Psoas muscle (tissue), 8 donors: ENCODE results near the gene PLBD2. TPM values are rescaled to one million over a fixed set of nuclear protein-coding genes. Genes with fewer than 3 reads are reported as not detected.

Experiments used
- ATAC-seq, 4 donors: fragments of 200-7000 bp; cut with Tn5 transposase; one replicate each; pipeline ENCODE4 v1.9.1; 2020; ENCODE audit warnings: moderate library complexity in 3 of 4, mild to moderate bottlenecking in 2 of 4
- DNase-seq, 2 donors: peaks; one replicate each; pipeline ENCODE4 v3.0.0-alpha.2; 2020
- H3K27ac ChIP-seq: fragments of 200-600 bp; one replicate; pipeline ENCODE4 v1.8.0; 2022
- H3K27me3 ChIP-seq, 3 donors: fragments of 200-600 bp in 1 of 3; one replicate each; pipeline versions ENCODE4 v1.6.1 to v1.8.0; 2013 to 2022; ENCODE audit warnings: low read length in 2 of 3, mild to moderate bottlenecking in 2 of 3, moderate library complexity in 1 of 3; ENCODE audit not compliant: insufficient read depth in 3 of 3
- H3K36me3 ChIP-seq, 2 donors: fragments of 200-600 bp in 1 of 2; one replicate each; pipeline versions ENCODE4 v1.6.1 to v1.8.0; 2013 to 2022; ENCODE audit warnings: low read depth in 1 of 2, mild to moderate bottlenecking in 1 of 2, moderate library complexity in 1 of 2; ENCODE audit not compliant: insufficient read depth in 1 of 2
- H3K4me1 ChIP-seq: fragments of 200-600 bp; one replicate; pipeline ENCODE4 v1.8.0; 2022
- H3K4me3 ChIP-seq: fragments of 200-600 bp; one replicate; pipeline ENCODE4 v1.8.0; 2022; ENCODE audit warnings: mild to moderate bottlenecking
- H3K9me3 ChIP-seq: fragments of 200-600 bp; one replicate; pipeline ENCODE4 v1.8.0; 2022
- WGBS, 3 donors: extraction: QIAGEN DNeasy Blood & Tissue Kit; methylation state at CpG; one replicate each; pipeline versions ENCODE4 v1.1.6 to v1.1.7; 2013; 5-methylcytosine and 5-hydroxymethylcytosine counted together
- intact Hi-C, 2 donors: fragments of 100-400 bp; cut with DNase I; formaldehyde crosslinking; loops; one replicate each; pipeline versions ENCODE4 v1.11.0 to v1.14.2; 2022
- polyA plus RNA-seq, 3 donors: library from polyadenylated mRNA; stranded (reverse); fragments of 200-250 nt; gene quantifications; one replicate each; pipeline ENCODE4 v1.2.3, GENCODE V29; 2013
- total RNA-seq, 4 donors: library from RNA; stranded (reverse); fragmentation: NEBNext Ultra II Directional in 2 of 4; extraction: Animal tissue kit (Norgen Biotek cat#: 25700) in 2 of 4; gene quantifications; one replicate each; pipeline versions ENCODE4 v1.2.1 to v1.2.4, GENCODE V29; 2021 to 2023
- TF ChIP-seq, protein P1 (sequence below): fragments of 200-600 bp; IDR thresholded peaks from one replicate; pipeline ENCODE4 v1.8.0; 2022; ENCODE audit warnings: antibody characterized with exemption
- donor health status: healthy with polysubstance abuse.
- donor health status: DM: no; HTN: no; CAD: no; lungs with moderate emphysema.
- donor health status: Bipolar disorder and iron deficiency.
- donor health status: healthy.
- donor health status: DM: yes; HTN: yes; CAD: no.
- donor health status: DM: no; HTN: no; CAD: no.
- donor health status: DM: no; HTN: no; CAD: no.
- donor health status: DM: yes; HTN: yes; CAD: no.

Gene PLBD2
- total and polyA plus RNA-seq, 7 donors = 5.2 to 21.4 (median 15.7) TPM

DNA sequence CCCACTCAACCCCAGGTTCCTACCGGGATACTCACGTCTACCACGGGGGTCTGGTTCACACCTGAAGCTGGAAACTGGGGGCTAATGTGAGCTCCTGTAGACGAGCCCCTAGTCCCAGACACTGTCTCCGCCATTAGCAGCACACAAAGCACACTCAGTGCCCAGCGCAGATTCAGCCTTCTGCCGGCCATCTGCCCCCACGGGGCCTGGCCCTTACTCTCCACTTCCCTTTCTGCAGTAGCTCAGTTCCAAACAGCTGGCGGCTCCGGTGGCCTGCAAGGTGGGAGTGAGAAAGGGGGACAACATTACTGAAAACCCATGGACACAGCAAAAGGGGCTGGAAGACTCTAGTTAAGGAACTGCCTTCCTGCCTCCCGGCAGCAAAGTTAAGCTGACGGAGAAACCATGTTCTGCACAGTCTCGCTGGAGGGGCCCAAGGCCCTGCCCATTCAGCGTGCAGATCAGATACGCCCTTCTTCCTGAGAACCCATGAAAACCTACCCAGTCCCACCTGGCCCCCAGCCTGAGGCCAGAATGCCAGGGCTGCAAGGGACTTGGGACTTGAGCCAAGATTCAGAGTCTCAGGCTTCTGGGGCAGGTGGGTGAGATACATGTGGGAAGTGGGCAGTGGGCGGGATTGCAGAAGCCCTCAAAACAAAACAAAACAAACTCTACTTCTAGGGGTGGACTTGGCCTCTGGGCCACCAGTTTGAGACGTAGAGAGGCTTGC is 25.5 kb upstream of the PLBD2 start:
- Histone ChIP-seq H3K36me3 (peaks cover 0 to 40% of the 10 kb centered on the region in 2 donors), H3K4me3 (peak overlapping the region; percentile 88), H3K9me3 (no peaks in the 10 kb centered on the region), H3K4me1 (peaks cover 22% of the 10 kb centered on the region), H3K27me3 (no peaks in the 10 kb centered on the region), H3K27ac (peak overlapping the region; percentile 78)
- intact Hi-C loops = loop anchor here in 1 of 2 donors (5.0 kb wide), 1 partner anchor 94 kb away; no protein-coding TSS in a partner anchor
- no peak for ATAC-seq
- 62 to 73% (median 66%) methylated on average over 17 of the region's 17 CpGs for WGBS, 3 donors
- DNase-seq = no peak
- TF ChIP-seq, protein P1, sequence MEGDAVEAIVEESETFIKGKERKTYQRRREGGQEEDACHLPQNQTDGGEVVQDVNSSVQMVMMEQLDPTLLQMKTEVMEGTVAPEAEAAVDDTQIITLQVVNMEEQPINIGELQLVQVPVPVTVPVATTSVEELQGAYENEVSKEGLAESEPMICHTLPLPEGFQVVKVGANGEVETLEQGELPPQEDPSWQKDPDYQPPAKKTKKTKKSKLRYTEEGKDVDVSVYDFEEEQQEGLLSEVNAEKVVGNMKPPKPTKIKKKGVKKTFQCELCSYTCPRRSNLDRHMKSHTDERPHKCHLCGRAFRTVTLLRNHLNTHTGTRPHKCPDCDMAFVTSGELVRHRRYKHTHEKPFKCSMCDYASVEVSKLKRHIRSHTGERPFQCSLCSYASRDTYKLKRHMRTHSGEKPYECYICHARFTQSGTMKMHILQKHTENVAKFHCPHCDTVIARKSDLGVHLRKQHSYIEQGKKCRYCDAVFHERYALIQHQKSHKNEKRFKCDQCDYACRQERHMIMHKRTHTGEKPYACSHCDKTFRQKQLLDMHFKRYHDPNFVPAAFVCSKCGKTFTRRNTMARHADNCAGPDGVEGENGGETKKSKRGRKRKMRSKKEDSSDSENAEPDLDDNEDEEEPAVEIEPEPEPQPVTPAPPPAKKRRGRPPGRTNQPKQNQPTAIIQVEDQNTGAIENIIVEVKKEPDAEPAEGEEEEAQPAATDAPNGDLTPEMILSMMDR = no peak

DNA sequence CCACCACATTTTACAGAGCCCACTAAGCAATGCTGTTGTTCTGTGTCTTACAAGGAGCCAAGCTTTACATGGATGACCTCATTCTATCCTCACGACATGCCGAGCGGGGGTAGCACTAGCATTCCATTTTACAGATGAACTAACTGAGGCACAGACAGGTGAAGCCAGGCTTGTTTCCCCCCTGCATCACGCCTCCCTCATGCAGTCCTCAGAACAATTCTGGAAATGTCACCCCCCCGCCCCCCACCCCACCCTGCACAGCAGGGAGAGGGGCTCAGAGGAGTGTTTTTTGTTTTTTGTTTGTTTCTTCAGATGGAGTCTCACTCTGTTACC is 25.0 kb upstream of the PLBD2 start:
- peak overlapping the region; percentile 88 for H3K4me3 ChIP-seq
- no peak for ATAC-seq
- intact Hi-C loops = loop anchor here in 1 of 2 donors (5.0 kb wide), 1 partner anchor 94 kb away; no protein-coding TSS in a partner anchor
- TF ChIP-seq, protein P1 = no peak
- WGBS, 3 donors = 65 to 74% (median 71%) methylated on average over 5 of the region's 5 CpGs
- H3K36me3 ChIP-seq = peaks cover 0 to 40% of the 10 kb centered on the region in 2 donors
- H3K4me1 ChIP-seq = peaks cover 22% of the 10 kb centered on the region
- no peaks in the 10 kb centered on the region for H3K9me3 ChIP-seq
- DNase-seq = no peak
- H3K27me3 ChIP-seq = no peaks in the 10 kb centered on the region
- peak overlapping the region; percentile 78 for H3K27ac ChIP-seq

DNA sequence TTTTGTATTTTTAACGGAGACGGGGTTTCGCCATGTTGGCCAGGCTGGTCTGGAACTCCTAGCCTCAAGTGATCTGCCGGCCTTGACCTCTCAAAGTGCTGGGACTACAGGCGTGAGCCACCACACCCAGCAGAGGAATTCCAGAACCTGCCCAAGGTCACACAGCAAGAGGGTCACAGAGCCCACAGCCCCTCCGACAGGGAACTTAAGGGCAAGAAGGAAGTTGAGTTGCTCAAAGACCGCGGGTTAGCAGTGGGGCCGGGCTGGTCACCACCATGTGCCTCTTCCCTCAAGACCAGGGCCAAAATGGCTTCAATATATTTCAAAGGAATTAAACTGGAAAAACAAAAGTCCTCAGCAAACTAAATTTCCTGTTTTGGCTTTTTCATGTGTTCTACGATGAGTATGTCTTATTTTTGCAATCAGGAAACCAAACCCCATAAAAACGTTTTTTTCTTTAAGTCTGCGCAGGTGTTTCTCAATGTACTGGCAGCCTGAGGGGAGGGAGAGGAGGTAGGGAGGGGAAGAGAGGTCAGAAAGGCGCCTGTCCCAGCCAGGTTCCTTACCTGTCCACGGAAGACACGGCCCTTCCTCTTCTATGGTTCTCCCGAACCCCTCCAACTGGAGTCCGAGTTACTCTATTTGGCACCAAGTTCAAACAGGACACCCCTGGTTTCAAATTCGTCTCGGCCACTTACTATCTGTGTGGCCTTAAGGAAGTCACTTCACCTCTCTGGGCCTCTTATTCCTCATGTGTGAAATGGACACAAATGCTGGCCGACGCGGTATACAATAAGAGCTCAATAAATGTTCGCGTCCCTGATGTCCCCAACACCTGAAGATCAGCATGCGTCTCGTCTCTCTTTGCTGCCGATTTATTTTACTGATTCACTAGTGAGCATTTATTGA is 24.3 kb upstream of the PLBD2 start:
- intact Hi-C loops = loop anchor here in 1 of 2 donors (5.0 kb wide), 1 partner anchor 93 kb away; no protein-coding TSS in a partner anchor
- TF ChIP-seq, protein P1 = no peak
- H3K36me3 ChIP-seq = peaks cover 0 to 37% of the 10 kb centered on the region in 2 donors
- ATAC-seq (peak; percentile 5 to 26 (median 16)), DNase-seq (no peak)
- H3K9me3 ChIP-seq = no peaks in the 10 kb centered on the region
- peak overlapping the region; percentile 78 for H3K27ac ChIP-seq
- WGBS, 3 donors = 31 to 45% (median 33%) methylated on average over 27 of the region's 27 CpGs
- no peaks in the 10 kb centered on the region for H3K27me3 ChIP-seq
- H3K4me1 ChIP-seq = peaks cover 22% of the 10 kb centered on the region
- H3K4me3 ChIP-seq = peak overlapping the region; percentile 88

DNA sequence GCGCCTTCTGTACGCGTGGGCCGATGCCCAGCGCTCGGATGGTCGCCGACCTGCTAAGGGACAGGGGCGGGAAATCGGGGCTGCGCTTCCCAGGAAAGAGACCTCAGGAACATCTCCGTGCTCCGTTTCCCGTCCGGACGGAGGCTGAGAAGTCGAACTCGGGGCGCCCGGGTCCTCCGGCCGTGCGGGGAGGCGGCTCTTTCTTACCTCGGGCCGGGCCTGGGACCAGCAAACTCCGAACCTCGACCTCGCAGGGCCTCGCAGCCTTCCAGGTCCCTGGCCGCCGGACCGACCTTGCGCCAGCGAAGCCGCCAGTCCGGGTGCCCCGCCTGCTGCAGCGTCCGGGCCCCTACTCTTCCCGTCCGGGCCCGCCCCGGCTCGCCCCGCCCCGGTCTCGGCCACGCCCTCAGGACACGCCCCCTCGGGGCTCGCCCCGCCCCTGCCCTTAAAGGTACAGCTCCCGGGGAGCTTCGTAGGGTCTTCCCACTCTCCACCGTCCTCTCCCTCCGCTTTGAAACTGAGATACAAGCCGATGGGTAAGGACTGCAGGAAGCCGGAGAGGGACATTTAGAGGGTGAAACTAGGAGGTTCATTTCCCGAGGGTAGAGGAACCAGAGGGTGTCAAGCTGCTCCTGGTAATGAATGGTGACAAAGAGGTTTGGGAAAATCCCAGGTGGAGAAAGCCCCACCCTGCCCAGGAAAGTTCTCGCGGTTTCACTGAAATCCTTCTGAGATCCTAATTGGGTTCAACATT is 23.4 kb upstream of the PLBD2 start, which contains the start of gene SLC8B1:
SLC8B1 (minus strand) TSS at position 324 of the 754 bp plus-strand sequence. CDS start 2,231 bp downstream, outside the sequence.
- TF ChIP-seq, protein P1 = no peak
- peak; percentile 91 to 94 for DNase-seq
- peak within 1 kb of the TSS; percentile 78 for H3K27ac ChIP-seq
- no peaks in the 10 kb centered on the region for H3K27me3 ChIP-seq
- intact Hi-C loops = loop anchor here in 1 of 2 donors (5.0 kb wide), 1 partner anchor 92 kb away; no protein-coding TSS in a partner anchor
- no peaks in the 10 kb centered on the region for H3K9me3 ChIP-seq
- H3K4me1 ChIP-seq = peaks cover 22% of the 10 kb centered on the region
- peaks cover 0 to 29% of the 10 kb centered on the region in 2 donors for H3K36me3 ChIP-seq
- peak within 1 kb of the TSS; percentile 88 for H3K4me3 ChIP-seq
- 0 to 1% (median 1%) methylated on average over 47 to 62 of the region's 62 CpGs for whole genome bisulfite sequencing, 3 donors
- peak; percentile 100 for ATAC-seq
